Measurements from ENCODE around the gene KCNIP4.

KCNIP4 gene

GRCh38 chr4:21061902-21062301 lies 886.7 kb downstream of the KCNIP4 start:
- DNase-seq (ENCODE audit: low read depth): no peak

DNA sequence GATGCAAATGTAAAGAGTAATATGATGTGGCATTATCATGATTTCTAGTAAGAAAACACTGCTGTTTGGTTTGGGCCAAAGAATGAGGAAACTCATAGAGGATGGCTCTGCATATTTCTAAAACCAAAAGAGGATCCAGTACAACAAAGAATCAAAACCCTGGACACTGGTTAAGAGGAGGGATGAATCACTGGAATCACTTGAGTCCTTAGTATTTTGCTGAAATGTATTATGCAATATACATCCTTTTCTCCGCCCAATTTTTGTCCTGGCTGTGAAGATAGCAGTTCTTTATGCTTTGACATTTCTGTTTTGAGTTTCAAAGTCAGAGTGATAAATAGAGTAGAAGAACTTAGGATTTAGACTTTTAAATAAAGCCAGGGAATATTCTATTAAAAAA lies 902.4 kb downstream of the KCNIP4 start:
- no peak for DNase-seq (ENCODE audit: low read depth)

GRCh38 chr4:21045119-21045518 lies 903.5 kb downstream of the KCNIP4 start:
- no peak for DNase-seq (ENCODE audit: low read depth)

GRCh38 chr4:21041708-21042107 lies 906.9 kb downstream of the KCNIP4 start:
- no peak for DNase-seq (ENCODE audit: low read depth)

DNA sequence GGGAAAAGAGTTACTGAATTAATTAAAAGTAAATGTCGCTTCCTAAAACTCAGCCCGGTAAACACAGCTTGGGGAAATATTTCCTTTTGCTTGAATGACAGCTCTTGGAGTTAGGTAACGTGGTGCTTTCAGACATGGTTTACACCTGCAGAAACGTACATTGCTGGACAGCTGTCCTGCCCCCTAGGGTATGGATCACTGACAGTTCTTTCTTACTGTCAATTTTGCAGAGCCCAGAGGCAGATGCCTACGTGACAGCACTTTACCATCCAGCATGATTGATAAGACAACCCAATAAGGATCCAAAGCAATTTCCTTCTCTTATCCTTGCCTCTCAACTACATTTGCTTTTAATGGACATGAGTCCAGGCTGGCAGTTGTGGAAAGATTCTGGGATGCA lies 913.8 kb downstream of the KCNIP4 start:
- no peak for DNase-seq (ENCODE audit: low read depth)

GRCh38 chr4:21032089-21032645 lies 916.4 kb downstream of the KCNIP4 start:
- no peak for DNase-seq (ENCODE audit: low read depth)

GRCh38 chr4:21018817-21019216 lies 929.8 kb downstream of the KCNIP4 start:
- DNase-seq (ENCODE audit: low read depth): no peak

DNA sequence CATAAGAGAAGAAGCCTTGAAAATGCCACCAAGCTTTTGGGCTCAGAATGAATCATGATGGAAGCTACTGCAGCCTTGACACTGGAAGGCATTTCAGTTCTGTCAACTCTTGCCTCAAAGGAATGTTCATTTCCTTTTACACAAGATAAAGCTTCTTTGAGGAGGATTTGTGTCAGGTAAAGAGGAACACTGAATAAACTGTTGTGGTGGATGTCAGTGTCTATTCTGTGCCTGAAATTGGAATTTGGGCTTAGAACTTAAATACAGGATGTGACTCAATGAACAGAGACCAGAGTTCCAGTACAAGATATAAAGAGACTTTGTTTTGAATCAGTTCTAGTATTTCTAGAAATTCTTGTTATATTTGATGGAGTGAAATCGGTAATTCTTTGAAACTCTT lies 935.1 kb downstream of the KCNIP4 start:
- DNase-seq (ENCODE audit: low read depth): no peak

DNA sequence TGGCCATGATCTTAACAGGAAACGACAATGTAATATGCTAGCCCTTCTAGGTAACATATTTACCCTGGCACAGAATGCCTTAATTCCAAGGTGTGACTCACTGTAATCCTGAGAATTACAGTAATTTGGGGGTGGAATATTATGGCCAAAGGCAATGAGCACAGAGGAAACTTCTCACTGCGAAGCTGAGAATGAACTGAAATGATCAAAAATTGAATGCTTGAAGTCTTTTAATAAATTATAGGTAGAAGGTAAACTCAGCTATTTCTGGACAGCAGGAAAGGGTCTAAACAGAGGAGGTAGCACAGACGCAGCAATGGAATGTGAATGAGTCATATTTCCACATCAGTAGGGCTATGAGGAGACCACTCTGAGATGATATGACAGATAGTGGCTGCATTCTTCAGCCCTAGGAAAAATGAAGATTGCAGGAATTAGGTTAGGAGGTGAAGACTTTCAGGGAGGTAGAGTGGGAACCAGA lies 935.7 kb downstream of the KCNIP4 start:
- no peak for DNase-seq (ENCODE audit: low read depth)

DNA sequence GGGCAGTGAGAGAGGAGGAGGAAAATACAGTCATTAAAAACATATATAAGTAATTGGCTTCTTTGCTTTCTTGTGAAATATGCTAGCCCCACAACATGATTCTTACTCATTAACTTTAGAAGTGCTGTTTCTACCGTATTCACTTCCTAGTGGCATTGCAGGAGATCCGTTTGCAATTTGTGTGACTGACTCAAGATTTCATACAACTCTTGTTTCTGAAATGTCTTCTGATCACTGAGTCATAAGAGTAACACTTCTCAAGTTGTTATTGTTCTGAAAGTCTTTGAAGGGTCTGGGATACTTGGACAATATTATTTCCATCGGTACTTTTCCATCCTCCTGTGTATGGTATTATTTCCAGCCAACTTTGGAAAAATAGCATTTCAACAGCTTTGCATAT lies 937.5 kb downstream of the KCNIP4 start:
- DNase-seq (ENCODE audit: low read depth): no peak

GRCh38 chr4:21009956-21010355 lies 938.6 kb downstream of the KCNIP4 start:
- DNase-seq (ENCODE audit: low read depth): no peak

DNA sequence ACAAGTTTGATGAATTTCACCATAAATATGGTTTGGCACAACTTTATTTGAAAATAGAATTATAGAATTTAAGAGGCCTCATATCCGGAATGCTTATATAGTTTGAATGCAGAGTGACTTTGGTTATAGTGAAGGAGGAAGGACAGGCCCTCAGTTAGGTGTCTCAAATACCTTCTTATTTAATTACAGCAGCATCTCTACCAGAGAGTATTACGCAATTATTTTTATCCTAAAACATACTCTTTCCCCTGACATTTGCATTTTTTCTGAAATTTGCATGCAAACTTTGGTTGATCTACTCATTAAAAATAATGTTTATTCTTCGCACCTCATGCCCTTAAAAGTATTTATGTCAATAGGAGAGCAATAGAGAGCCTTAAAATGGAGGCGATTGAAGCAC lies 942.9 kb downstream of the KCNIP4 start:
- no peak for DNase-seq (ENCODE audit: low read depth)

DNA sequence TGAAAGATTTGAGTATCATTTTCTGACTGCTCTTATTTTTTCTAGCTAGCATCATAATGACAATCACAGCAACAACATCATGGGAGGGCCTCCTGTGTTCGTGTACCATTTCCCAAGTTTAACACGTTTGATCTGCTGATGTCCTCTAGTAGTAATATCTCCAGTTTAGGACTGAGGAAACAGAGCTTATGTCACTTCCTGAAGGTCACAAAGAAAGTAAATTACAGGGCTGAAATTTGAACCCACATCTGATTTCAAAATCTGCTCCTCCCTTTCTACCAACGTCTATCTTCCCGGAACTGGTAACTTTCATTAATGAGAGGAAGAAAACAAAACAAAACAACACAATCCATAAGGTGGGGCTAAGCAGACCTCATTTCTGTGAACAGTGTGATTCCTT lies 945.6 kb downstream of the KCNIP4 start:
- DNase-seq (ENCODE audit: low read depth): no peak

DNA sequence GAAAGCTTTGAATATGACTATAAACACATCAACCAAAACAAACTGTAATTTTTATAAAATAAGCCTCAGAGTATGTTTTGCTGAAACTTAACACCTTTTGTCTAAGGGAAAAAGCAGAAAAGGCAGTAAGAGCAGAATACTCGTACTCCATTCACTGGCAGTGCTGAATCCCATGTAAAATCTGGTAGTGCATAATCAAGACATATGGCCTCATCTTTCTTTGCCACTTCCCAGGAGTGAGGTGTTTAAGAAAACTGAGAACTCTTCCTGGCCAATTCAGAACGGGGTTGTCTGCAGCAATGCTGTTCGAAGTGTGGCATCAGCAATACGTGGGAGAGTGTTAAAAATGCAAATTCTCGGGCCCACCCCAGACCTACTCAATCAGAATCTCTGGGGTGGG lies 946.3 kb downstream of the KCNIP4 start:
- no peak for DNase-seq (ENCODE audit: low read depth)

DNA sequence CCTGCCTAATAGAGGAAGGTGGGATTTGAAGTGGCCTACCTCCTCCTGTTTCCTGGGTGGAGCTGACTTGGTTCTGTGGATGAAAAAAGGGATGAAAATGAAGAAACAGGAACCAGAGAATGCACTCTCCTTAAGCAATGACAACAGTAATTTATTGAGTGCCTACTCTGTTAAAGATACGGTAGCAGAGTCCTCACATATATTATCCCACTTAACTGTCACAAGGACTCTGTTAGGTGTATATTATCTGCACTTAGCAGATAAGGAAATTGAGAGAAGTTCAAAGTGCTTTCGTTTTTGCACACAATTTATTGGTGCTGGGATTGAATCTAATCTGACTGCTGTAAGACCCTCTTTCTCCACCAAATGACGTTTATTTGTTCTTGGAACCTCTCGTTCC lies 947.1 kb downstream of the KCNIP4 start:
- no peak for DNase-seq (ENCODE audit: low read depth)

GRCh38 chr4:20997886-20998285 lies 950.7 kb downstream of the KCNIP4 start:
- no peak for DNase-seq (ENCODE audit: low read depth)

DNA sequence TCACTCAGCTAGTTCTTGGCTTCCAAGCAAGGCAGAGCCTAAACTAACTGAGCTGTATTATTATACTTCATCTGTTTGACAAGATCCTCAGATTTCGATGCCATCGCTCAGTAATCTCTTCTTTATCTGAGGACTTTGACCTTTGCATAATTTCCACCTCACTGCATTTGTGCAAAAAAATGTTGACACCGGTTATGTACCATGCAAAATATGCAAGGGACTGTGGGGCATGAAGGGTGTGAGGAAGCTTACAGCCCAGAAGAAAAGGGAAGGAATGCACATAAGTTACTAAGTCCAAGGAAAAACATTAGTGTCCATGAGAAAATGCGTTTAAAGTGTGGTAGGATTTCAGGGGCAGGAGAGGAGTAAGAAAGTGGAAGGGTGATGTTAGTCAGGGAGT lies 953.0 kb downstream of the KCNIP4 start:
- no peak for DNase-seq (ENCODE audit: low read depth)

GRCh38 chr4:20995015-20995414 lies 953.6 kb downstream of the KCNIP4 start:
- no peak for DNase-seq (ENCODE audit: low read depth)

- DNase-seq (ENCODE audit: low read depth): no peak
These were observed 956.6 kb downstream of the KCNIP4 start for GRCh38 chr4:20992002-20992401.

- DNase-seq (ENCODE audit: low read depth): no peak
These were observed 961.4 kb downstream of the KCNIP4 start for GRCh38 chr4:20987191-20987590.

GRCh38 chr4:20984576-20984836 lies 964.1 kb downstream of the KCNIP4 start:
- no peak for DNase-seq (ENCODE audit: low read depth)

DNA sequence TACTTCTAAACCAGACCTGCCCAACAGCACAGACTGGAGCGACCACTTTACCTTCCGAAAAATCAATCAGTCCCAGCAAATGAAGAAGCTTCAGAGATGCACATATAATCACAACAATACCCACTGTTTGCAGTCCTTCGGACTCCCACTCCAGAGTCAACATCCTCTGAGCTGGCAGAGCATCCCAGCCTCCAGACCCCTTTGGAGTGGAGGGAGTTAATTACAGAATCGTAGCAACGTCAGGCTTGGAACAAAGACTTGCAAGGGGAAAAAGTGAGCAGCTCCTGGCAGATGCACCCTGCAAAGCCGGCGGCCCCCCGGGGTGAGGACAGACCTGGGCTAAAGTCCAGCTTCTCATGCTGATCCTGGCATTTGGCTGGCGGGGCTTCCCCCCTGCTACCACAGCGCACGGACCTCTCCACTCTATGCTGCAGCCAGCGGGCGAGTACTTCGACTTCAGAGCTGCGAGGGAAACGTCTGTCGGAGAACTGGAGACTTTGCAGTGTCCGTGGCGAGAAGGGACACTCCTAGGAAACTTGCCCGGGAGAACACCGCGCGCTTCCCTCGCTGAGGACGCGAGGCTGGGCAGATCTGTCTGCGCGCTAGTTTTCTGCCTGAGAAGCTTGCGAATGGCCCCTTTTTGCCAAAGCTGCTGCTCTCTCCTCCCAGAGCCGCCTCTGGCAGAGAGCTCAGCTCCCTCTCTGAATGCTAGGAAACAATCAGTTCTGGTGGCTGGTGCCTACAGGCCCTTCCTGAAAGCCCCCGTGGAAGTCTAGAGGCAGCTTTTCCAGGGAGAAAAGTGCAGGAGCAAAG lies 964.6 kb downstream of the KCNIP4 start:
- DNase-seq (ENCODE audit: low read depth): no peak

GRCh38 chr4:20982544-20982943 lies 966.0 kb downstream of the KCNIP4 start:
- DNase-seq (ENCODE audit: low read depth): no peak

GRCh38 chr4:20960291-20960690 lies 988.3 kb downstream of the KCNIP4 start:
- DNase-seq (ENCODE audit: low read depth): no peak
